Body of pancreas (tissue), 4 donors: Measurements from ENCODE around the gene CCR7.

Experiments used
- CTCF ChIP-seq, 7 experiments: fragments of 450-650 bp in 4 of 7; fragments of 200-600 bp in 3 of 7; sonication (generic) in 3 of 7; IDR thresholded peaks; one replicate each; pipeline ENCODE4 v1.5.1; 2016 to 2019; ENCODE audit warnings: antibody characterized with exemption in 7 of 7
- POLR2A ChIP-seq, 3 donors: fragments of 450-650 bp; IDR thresholded peaks; one replicate each; pipeline ENCODE4 v1.6.1; 2016; ENCODE audit warnings: antibody characterized with exemption in 3 of 3, mild to moderate bottlenecking in 2 of 3

- TF ChIP-seq CTCF (IDR thresholded peaks at IDR 0.05) (no peak), POLR2A (IDR thresholded peaks at IDR 0.05) (no peak)
These were observed 55.5 kb downstream of the CCR7 start for GRCh38 chr17:40509626-40510327.
